Mucosa of rectum (tissue), 2 donors: ENCODE measurements around the gene TUBG2.

Source experiments
- H3K27ac ChIP-seq, 2 donors: one replicate each; pipeline ENCODE4 v1.7.0; 2013; ENCODE audit warnings: inconsistent platforms in 2 of 2, low read depth in 2 of 2, low read length in 2 of 2
- H3K27me3 ChIP-seq, 2 donors: one replicate each; pipeline ENCODE4 v1.7.0; 2013; ENCODE audit warnings: low read length in 2 of 2; ENCODE audit not compliant: control insufficient read depth in 2 of 2, insufficient read depth in 2 of 2
- H3K36me3 ChIP-seq, 2 donors: one replicate each; pipeline ENCODE4 v1.7.0; 2013; ENCODE audit warnings: low read length in 2 of 2; ENCODE audit not compliant: control insufficient read depth in 2 of 2, insufficient read depth in 2 of 2
- H3K4me1 ChIP-seq, 2 donors: one replicate each; pipeline ENCODE4 v1.7.0; 2013; ENCODE audit warnings: low read length in 2 of 2, mild to moderate bottlenecking in 1 of 2; ENCODE audit not compliant: control insufficient read depth in 2 of 2, insufficient read depth in 2 of 2
- H3K4me3 ChIP-seq, 2 donors: one replicate each; pipeline ENCODE4 v1.7.0; 2013; ENCODE audit warnings: low read length in 2 of 2
- H3K9ac ChIP-seq, 2 donors: one replicate each; pipeline ENCODE4 v1.7.0; 2013; ENCODE audit warnings: low read length in 2 of 2, low read depth in 1 of 2, mild to moderate bottlenecking in 1 of 2
- H3K9me3 ChIP-seq, 2 donors: one replicate each; pipeline ENCODE4 v1.7.0; 2013; ENCODE audit warnings: low read length in 2 of 2; ENCODE audit not compliant: control insufficient read depth in 2 of 2
- donor health status: healthy.
- donor health status: Normal muscosa, but diverticular disease.

The TUBG2 gene

DNA sequence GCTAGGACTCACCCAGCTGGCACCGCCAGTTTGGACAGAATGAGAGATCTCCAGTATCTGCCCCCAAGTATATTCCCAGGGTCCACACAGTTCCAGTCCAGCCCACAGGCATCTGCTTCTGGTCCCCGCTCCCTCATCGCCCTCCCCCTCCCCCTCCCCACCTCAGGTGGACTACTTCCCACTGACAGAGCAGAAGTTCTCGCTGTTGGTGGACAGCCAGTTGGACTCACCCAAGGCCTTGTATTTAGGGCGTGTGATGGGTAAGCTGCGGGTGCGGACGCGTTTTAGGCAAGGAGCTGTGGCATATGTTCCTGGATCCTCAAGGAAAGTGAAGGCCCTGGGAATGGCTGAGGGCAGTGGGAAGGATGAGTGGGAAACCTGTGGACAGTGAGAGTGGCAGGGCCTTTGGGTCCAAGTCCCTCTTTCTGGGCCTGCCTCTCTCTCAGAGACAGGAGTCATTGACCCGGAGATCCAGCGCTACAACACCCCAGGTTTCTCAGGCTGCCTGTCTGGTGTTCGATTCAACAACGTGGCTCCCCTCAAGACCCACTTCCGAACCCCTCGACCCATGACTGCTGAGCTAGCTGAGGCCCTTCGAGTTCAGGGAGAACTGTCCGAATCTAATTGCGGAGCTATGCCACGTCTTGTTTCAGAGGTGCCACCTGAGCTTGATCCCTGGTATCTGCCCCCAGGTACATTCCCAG lies 38.2 kb downstream of the TUBG2 start:
- Histone ChIP-seq H3K9ac (no peak overlapping the region), H3K9me3 (no peaks in the 10 kb centered on the region), H3K4me1 (no peaks in the 10 kb centered on the region), H3K27me3 (no peaks in the 10 kb centered on the region), H3K27ac (no peak overlapping the region), H3K36me3 (peaks cover 16 to 32% of the 10 kb centered on the region in 2 donors), H3K4me3 (no peak overlapping the region)

DNA sequence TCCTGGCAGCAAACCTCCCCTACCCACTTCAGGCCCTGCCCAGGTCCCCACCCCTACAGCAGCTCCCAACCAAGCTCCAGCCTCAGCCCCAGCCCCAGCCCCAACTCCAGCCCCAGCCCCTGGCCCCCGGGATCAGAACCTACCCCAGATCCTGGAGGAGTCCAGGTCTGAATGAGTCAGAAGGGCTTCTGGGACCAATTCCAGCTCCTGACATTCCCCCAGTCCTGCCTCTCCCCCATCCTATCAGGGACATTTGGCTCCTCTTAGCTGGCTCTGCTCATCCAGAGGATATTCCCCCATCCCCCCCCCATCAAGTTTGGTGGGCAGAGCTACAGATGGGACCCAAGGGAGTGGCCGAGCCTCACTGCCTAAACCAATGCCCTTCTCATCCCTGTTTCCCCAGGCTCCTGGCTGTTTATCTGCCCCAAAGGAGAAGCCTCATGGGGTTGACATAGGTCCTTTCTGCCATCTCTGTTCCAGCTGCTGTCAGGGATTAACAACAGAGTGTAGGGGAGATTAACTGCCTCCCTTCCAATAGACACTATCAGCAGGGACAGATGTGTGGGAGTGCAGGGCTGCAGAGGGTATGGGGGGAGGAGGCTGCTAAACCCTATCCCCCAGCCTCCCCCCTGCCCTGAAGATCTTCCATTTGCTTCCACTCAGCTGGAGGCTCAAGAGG lies 39.8 kb downstream of the TUBG2 start:
- no peaks in the 10 kb centered on the region for H3K27me3 ChIP-seq
- H3K36me3 ChIP-seq: peaks cover 27 to 45% of the 10 kb centered on the region in 2 donors
- no peaks in the 10 kb centered on the region for H3K9me3 ChIP-seq
- no peak overlapping the region for H3K27ac ChIP-seq
- no peak overlapping the region for H3K9ac ChIP-seq
- no peak overlapping the region for H3K4me3 ChIP-seq
- no peaks in the 10 kb centered on the region for H3K4me1 ChIP-seq

DNA sequence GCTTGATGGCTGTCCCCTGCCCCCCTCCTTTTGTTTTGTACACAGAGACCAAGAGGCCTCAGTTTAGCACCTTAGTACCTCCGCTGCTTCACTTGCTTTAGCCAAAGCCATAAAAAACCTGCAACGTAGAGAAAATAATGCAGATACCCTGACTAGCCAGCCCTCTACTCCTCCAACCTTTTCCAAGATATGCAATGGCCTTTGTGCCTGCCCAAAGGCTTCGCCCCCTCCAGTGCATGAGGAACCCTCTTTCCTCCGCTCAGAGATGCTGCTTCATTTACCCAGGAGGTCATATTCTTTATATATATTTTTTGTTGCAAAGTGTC lies 40.3 kb downstream of the TUBG2 start:
- no peak overlapping the region for H3K9ac ChIP-seq
- H3K9me3 ChIP-seq: no peaks in the 10 kb centered on the region
- peaks cover 29 to 48% of the 10 kb centered on the region in 2 donors for H3K36me3 ChIP-seq
- no peak overlapping the region for H3K27ac ChIP-seq
- no peak overlapping the region for H3K4me3 ChIP-seq
- no peaks in the 10 kb centered on the region for H3K27me3 ChIP-seq
- H3K4me1 ChIP-seq: no peaks in the 10 kb centered on the region

DNA sequence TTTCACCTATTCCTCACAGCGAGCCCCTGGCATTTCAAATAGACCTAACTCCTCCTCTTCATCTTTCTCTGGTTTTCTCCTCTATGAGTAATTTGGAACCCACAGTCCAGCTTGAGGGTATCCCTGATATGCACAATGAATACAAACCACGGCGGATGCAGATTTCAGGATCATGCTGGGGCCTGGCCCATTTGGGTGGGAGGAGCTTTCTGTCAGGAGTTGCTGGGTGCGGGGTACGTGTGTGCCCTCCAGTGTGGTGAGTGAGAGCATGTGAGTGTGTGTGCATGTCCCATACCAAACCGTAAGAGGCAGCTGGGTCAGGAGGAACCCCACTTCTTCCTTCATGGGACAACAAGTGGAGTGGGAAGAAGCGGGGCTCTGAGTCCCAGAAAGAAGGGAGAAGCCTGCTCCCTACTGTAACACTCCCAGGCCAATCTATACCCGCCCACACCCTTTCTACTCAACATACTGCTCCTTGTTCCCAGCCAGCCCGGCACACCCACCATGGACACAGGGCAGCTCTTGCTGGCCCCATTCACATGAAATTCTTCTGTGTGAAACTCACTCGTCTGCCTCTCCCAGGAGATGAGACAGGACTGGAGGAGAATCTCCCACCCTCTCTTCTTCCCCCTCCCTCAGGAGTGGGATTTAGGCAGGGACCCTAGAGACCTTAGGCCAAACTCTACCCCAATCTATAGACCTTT lies 41.7 kb downstream of the TUBG2 start:
- Histone ChIP-seq H3K27me3 (no peaks in the 10 kb centered on the region), H3K4me1 (no peaks in the 10 kb centered on the region), H3K36me3 (peaks cover 36 to 53% of the 10 kb centered on the region in 2 donors), H3K9ac (no peak overlapping the region), H3K9me3 (no peaks in the 10 kb centered on the region), H3K4me3 (no peak overlapping the region), H3K27ac (no peak overlapping the region)

DNA sequence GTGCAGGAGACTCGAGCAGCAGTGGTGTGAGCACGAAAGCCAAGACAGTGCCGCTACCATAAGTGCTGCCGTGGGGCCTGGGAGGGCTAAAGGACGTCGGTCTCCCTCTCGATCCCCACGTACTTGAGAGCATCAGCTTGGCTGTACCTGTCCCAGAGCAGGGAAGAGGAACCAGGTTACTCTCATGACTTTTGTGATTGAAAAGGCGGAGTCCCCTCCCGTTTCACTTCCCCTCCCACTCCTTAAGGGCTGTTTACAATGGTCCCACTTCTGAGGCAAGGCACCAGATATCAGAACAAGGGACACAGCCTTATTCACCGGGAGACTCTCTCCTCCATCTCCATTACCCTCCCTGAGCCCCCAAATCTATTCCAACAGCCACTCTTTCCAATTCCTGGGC lies 43.4 kb downstream of the TUBG2 start:
- no peak overlapping the region for H3K9ac ChIP-seq
- no peak overlapping the region for H3K27ac ChIP-seq
- H3K36me3 ChIP-seq: peaks cover 47 to 64% of the 10 kb centered on the region in 2 donors
- H3K4me1 ChIP-seq: no peaks in the 10 kb centered on the region
- H3K9me3 ChIP-seq: no peaks in the 10 kb centered on the region
- H3K4me3 ChIP-seq: no peak overlapping the region
- H3K27me3 ChIP-seq: no peaks in the 10 kb centered on the region

DNA sequence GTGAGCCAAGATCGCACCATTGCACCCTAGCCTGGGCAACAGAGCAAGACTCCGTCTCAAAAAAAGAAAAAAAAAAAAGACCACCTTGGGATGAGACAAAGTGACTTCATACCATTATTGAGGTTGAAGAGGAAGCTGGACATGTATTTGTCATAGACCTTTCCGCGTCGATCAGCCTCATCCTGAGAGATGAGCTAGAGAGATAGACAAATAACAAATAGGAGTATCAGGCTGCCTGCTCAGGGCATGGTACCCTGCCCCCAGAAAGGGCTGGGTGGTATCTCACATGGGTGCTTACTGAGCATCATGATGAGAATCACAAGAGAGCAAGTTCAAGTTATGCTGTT lies 45.4 kb downstream of the TUBG2 start:
- Histone ChIP-seq H3K4me3 (no peak overlapping the region), H3K36me3 (peaks cover 56 to 76% of the 10 kb centered on the region in 2 donors), H3K27me3 (no peaks in the 10 kb centered on the region), H3K27ac (no peak overlapping the region), H3K9ac (no peak overlapping the region), H3K4me1 (no peaks in the 10 kb centered on the region), H3K9me3 (no peaks in the 10 kb centered on the region)

DNA sequence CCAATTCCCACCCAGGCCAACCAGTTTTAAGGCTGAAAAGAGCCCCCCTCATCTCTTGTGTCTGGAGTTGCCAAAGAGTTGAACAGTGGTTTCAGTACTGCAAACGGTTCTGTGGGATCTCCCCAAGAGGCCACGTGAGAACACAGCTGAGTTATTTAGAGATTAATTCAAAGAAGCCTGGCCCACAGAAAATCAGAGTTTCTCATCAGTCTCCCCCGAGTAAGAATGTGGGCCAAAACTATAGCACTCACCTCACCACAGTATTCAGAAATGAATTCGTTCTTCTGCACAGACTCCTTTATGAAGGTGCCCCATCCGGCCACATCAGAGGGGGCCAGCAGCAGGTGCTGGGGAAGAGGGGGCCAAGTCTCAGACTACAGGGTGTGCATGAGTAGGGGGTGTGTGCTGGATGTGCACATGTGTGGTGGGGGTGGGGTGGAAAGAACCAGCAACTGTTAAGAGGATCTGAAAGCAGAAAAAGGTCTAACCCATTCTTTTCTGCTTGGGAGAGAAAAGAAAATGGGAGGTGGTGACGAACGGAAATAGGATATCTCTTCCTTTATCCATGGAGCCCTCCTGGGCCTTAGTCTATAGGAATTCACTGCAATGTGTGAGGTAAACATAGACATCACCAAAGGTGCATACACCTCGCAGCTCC lies 45.9 kb downstream of the TUBG2 start:
- Histone ChIP-seq H3K27me3 (no peaks in the 10 kb centered on the region), H3K36me3 (peaks cover 61 to 81% of the 10 kb centered on the region in 2 donors), H3K4me1 (no peaks in the 10 kb centered on the region), H3K9me3 (no peaks in the 10 kb centered on the region), H3K27ac (no peak overlapping the region), H3K9ac (no peak overlapping the region), H3K4me3 (no peak overlapping the region)

DNA sequence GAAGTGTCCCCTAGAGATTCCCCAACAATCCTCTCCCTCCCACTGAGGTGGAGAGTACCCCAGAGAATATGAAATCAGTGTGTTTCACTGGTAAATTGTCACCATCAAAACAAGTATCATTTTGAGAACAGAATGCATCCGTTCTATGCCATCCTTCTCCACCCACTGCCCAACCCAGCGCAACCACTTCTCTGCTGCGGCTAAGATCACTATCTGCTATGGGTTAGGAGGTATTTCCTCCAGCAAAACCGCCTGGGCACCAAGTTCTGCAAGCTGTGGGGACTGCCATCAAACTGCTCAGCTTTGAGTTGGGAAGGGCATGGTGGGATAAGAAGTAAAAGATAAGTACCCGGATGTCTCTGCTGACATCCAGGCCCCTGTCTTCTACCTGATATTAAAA lies 47.6 kb downstream of the TUBG2 start:
- H3K27me3 ChIP-seq: no peaks in the 10 kb centered on the region
- H3K4me1 ChIP-seq: no peaks in the 10 kb centered on the region
- no peak overlapping the region for H3K9ac ChIP-seq
- H3K9me3 ChIP-seq: no peaks in the 10 kb centered on the region
- H3K36me3 ChIP-seq: peaks cover 66 to 79% of the 10 kb centered on the region in 2 donors
- H3K27ac ChIP-seq: no peak overlapping the region
- no peak overlapping the region for H3K4me3 ChIP-seq

DNA sequence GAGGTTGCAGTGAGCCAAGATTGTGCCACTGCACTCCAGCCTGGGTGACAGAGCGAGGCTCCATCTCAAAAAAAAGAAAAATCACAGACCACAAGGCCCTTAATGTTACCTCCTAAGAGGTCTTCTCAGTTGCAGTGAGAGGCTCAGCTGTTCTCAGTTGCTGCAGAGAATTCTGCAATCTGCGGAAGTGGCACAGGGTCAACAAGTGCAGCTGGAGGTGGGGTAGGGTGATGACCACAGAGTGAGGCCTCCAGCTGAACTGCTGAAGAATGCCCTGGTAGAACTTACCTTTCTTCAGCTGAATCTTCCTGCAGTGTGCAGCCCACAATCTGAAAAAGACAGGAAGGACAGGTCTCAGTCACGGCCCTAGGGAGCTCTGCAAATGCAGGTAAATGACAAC lies 49.5 kb downstream of the TUBG2 start:
- H3K27ac ChIP-seq: no peak overlapping the region
- peaks cover 68 to 73% of the 10 kb centered on the region in 2 donors for H3K36me3 ChIP-seq
- no peak overlapping the region for H3K4me3 ChIP-seq
- H3K9me3 ChIP-seq: no peaks in the 10 kb centered on the region
- no peak overlapping the region for H3K9ac ChIP-seq
- no peaks in the 10 kb centered on the region for H3K27me3 ChIP-seq
- no peaks in the 10 kb centered on the region for H3K4me1 ChIP-seq

DNA sequence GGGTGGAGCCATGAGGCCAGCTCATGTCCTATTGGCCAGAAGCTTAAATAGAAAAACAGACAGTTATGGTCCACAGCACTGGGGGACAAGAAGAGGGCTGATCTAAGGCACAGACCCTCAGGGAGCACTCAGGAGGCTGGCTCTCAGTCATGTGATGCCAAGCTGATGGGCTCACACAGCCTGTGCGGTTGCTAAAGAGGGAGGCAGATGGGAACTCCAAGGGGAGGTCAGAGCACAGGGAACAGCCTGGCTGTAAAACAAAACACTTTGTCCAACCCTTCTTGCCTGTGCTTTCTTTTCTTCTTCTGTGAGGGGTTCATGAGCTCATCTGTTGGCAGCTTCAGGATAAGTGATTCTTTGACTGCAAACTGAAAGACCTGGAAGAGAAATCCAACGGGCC lies 50.5 kb downstream of the TUBG2 start:
- Histone ChIP-seq H3K9ac (no peak overlapping the region), H3K36me3 (peaks cover 64 to 71% of the 10 kb centered on the region in 2 donors), H3K4me3 (no peak overlapping the region), H3K4me1 (no peaks in the 10 kb centered on the region), H3K27me3 (no peaks in the 10 kb centered on the region), H3K27ac (no peak overlapping the region), H3K9me3 (no peaks in the 10 kb centered on the region)
